Activated CD4-positive, alpha-beta memory T cell treated with anti-CD3 and anti-CD28 coated beads for 36 hours (primary cell): ENCODE measurements around the gene TNN. TPM values are rescaled to one million over a fixed set of nuclear protein-coding genes. Genes with fewer than 3 reads are reported as not detected.

Source experiments
- CTCF ChIA-PET: fragments of 350-600 bp; sonication (Branson Sonifier 250); formaldehyde crosslinking; loops from one replicate; lab custom pipeline; 2021; ENCODE audit warnings: antibody characterized with exemption, inconsistent platforms; lab: Charles Lee
- POLR2A ChIA-PET: fragments of 350-600 bp; sonication (Branson Sonifier 250); formaldehyde crosslinking; loops from one replicate; lab custom pipeline; 2021; ENCODE audit warnings: antibody characterized with exemption; lab: Charles Lee
- DNase-seq: peaks from one replicate; pipeline ENCODE4 v3.0.0-alpha.2; 2020
- H3K27ac Mint-ChIP-seq: one replicate; pipeline ENCODE4 v1.8.0; 2021; ENCODE audit warnings: mixed read lengths
- H3K27me3 Mint-ChIP-seq: one replicate; pipeline ENCODE4 v1.8.0; 2021; ENCODE audit warnings: mixed read lengths
- H3K36me3 Mint-ChIP-seq: one replicate; pipeline ENCODE4 v1.8.0; 2021; ENCODE audit warnings: mixed read lengths
- H3K4me1 Mint-ChIP-seq: one replicate; pipeline ENCODE4 v1.8.0; 2021; ENCODE audit warnings: low read depth, mixed read lengths
- H3K4me3 Mint-ChIP-seq: one replicate; pipeline ENCODE4 v1.8.0; 2021; ENCODE audit warnings: mild to moderate bottlenecking, mixed read lengths
- H3K9me3 Mint-ChIP-seq: one replicate; pipeline ENCODE4 v1.8.0; 2021; ENCODE audit warnings: mixed read lengths
- intact Hi-C: fragments of 100-400 bp; cut with micrococcal nuclease; formaldehyde crosslinking; loops from one replicate; pipeline ENCODE4 v1.15.1; 2023
- total RNA-seq, 2 experiments: library from RNA; stranded (reverse); gene quantifications; one replicate each; pipeline ENCODE4 v1.2.3, GENCODE V29; 2021

The TNN gene
- total RNA-seq, 2 experiments from 2014 or later, result 0.05 TPM; not detected in 1

GRCh38 chr1:175197531-175197930 is 129.9 kb downstream of the TNN start:
- POLR2A ChIA-PET, result no interaction called here
- Mint-ChIP-seq H3K27me3 (no peaks in the 10 kb centered on the region), H3K4me3 (no peak overlapping the region), H3K9me3 (no peaks in the 10 kb centered on the region), H3K4me1 (peaks cover 13% of the 10 kb centered on the region), H3K36me3 (no peaks in the 10 kb centered on the region), H3K27ac (no peak overlapping the region)
- intact Hi-C loops, result no loop called here
- CTCF ChIA-PET, result no interaction called here
- DNase-seq, result peak; percentile 24

Other genes with a start within 250 kb of the TNN start
- gene CACYBP, start 67.9 kb upstream of the TNN start, total RNA-seq, result 100 to 1,000 TPM; 399 to 409 TPM
- 10 to 100 TPM; 44.7 to 47.6 TPM for gene MRPS14, start 44.4 kb upstream of the TNN start, total RNA-seq
- gene KIAA0040, start 124.9 kb downstream of the TNN start, total RNA-seq, result 10 to 100 TPM; 32.9 to 34.5 TPM